Inflammatory macrophage treated with lipopolysaccharide for 1 hour (primary cell): ENCODE results near the gene IMPDH2.

Experiments
- DNase-seq, 2 donors: peaks; one replicate each; pipeline ENCODE4 v3.0.0-alpha.2; 2020 to 2022

Gene IMPDH2

DNA sequence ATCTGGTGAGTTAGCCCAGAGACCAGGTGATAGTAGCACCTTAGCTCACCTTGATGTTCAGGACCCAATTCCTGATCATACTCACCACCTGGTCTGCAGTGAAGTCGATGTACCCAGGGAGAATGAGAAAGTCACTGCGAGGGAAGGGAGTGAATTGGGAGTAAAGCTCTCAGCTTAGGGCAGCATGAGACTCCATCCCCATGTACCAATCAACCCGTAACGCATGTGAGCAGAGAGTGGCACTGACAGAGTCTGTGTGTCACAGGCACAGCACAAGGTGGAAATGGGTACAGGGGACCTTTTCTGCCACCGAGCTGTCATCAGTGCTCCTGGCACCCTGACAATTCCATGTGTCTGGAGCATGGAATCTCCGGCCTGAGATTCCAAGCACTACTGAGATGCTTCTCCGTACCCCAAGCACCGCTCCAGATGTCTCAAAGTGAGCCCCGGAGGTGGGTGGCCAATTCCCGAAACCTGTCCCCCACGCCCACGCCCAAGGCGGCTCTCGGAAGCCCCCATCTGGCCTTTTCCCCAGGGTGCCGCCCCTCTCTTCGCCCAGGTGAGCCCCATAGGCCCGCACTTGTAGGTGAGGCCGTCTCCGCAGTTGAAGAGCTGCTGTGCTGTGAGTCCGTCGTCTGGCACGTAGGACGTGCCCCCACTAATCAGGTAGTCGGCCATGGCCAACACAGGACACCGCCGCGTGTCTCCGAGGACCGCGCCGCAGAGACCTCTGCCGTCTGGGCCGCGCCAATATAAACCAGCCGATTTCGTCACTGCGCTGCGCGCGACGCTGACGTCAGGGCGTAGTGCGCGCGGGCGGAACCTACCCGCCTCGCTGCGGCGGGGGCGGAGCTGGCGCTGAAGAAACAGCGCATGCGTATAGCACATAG is at the start of gene IMPDH2:
TSS of gene IMPDH2 (minus strand) at position 726 of the 890 bp plus-strand sequence. CDS start at position 678, 48 bp downstream.
- DNase-seq, result peak; percentile 91 to 99

DNA sequence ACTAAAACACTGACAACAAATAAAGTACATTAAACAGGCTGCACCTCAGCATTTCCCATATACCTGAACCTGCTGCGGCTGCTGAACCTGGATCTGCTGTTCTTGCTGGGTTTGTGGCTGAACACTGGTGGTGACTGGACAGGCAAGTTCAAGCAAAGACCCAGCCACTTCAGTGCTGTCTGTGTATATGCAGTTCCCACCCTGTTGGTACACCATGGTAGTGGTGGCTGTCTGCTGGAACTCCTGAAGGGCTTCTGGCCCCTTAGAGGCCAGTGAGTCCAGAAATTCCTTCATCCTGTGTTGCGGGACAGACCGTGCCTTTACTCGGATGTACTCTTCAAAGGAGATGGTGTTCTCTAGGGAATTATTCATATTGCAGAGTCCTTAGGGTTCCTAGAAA is 47.4 kb upstream of the IMPDH2 start:
- no peak for DNase-seq

DNA sequence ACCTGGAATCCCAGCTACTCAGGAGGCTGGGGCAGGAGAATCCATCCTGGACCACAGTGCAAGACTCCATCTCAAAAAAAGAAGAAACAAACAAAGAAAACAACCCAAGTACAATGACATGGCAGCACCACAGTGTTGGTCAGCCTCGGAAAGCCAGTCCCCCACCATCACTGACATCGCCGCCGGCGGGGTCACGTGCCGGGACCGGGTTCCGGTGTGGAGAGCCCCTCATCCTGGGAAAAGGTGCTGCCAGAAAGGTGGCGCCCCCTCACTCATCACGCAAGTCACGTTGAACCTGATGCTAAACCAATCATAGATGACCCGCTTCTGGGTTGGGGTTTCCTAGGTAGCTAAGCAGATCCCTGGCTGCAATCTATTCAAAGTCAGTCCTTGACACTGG is 46.9 kb upstream of the IMPDH2 start:
- no peak for DNase-seq

DNA sequence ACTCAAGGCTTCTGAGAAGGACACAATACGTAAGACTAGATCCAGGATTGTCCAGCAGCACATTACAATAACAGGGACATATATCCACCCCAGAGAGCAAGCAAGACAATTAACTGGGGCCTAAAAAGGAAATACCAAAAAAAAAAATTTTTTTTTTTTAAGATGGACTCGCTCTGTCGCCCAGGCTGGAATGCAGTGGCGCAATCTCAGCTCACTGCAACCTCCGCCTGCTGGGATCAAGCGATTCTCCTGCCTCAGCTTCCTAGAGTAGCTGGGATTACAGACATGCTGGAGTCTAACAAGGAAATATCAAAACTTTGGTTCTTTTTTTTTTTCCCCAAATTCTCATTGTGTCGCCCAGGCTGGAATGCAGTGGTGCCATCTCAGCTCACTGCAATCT is 28.8 kb upstream of the IMPDH2 start:
- no peak for DNase-seq

DNA sequence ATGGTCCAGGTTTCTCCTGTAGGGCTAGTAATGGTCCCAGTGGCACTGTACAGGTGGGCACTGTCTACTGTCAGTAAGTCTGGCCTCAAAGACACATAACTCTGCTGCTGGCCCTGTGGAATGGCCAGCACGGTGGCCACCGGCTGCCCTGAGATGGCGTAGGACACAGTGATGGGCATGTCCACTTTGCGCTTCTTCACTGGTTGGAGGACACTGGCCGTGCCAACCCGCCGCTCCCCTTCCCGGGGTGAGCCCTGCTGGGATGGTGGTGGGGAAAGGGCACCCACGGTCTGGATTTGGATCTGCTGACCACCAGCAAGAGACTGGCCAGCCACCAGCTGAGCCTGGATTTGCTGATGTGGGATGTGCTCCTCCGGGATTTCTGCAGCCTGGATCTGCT is 28.1 kb upstream of the IMPDH2 start:
- DNase-seq, result no peak

DNA sequence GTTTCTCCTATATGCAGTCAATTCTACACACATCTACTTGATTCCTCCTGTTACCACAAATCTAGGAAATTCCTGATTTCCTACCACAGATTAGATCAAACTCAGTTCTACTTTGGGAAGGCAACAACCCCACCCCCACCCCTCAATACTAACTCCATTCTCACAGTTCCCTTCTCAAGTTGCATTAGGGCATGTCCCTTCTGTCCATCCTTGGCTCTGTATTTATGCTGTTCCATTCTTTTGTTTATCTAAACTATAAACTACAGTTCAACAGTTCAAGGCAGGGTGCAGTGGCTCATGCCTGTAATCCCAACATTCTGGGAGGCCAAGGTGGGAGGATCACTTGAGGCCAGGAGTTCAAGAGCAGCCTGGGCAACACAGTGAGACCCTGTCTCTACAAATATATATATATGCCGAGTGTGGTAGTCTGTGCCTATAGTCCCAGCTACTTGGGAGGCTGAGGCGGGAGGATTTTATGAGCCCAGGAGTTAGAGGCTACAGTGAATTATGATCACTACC is 25.2 kb upstream of the IMPDH2 start:
- no peak for DNase-seq

DNA sequence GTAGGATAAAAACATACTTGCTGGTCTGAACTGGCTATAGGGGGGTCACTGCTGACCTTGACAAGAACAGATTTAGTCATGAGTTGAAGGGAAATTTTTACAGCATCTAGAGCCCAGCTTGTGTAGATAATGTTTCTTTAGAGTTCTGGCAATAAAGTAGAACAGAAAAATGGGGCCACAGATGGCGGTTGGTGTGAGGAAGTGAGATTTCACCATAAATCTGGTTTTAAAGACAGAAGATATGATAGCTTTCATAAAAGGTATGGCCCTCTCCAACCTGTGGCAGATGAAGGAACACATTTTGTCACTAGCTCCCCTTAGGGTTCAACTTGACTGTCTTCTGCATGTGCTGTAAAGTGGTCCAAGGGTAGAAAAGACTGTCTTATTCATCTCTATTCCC is 24.3 kb upstream of the IMPDH2 start:
- no peak for DNase-seq

DNA sequence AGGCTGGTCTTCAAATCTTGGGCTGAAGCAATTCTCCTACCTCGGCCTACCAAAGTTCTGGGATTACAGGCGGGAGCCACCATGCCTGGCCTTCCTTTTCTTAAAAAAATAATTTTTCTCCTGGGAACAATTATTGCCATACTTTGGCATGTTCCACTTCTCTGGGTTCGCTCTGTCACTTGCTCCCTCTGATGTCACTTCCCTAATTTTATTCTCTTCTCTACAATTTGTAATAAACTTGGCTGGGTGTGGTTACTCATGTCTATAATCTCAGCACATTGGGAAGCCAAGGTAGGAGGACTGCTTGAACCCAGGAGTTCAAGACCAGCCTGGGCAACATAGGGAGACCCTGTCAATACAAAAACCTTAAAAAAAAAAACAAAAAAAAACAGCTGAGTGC is 6.1 kb upstream of the IMPDH2 start:
- DNase-seq, result peak; percentile 74 to 75

DNA sequence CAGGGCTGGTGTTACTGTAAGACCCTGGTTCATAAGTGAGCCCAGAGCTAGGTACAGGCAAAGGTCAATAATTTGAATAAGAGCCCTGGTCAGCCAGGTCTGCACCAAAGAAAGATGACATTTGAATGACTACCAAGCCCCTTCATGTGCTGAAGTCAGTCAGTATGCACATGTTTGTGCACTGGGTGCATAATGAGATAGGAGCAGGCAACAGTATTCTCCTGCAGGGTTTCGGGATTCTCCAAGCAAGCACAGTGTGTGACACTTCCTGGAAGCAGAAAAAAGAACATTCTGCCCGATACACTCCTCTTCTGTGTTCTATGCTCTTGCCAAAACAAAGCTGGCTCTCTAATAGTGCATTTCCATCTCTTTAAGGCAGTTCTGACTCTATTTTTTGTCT is 5.5 kb upstream of the IMPDH2 start:
- DNase-seq, result no peak

DNA sequence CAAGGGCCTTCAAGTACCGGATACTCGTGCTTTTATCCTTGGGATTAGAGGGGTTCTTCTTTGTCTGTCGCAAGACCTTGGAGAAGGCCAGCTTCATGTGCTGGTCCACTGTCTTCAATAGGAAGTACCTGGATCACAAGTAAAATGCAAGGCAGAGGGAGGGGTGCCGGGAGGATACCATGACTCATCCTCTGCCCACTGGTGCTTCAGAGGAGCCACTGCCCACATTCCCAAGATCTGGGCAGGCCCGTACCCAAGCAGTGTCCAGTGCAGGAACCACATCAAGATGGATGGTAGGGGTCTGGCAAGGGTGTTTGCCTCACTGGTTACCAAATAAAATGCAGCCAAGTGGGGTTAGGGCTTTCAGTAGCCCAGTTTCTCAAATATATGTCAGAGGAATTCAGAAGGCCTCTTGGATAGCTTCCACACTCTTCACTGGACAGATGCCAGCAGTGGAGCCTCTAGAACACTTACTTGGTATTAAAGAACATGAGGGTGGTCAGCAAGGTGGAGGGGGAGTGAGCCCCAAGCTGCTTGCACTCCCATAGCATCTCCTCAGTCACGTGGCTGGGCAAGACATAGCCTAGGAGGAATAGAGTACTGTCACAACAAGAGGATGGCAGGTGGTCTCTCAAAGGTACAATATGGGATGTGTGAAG is 3.6 kb upstream of the IMPDH2 start:
- DNase-seq, result no peak

DNA sequence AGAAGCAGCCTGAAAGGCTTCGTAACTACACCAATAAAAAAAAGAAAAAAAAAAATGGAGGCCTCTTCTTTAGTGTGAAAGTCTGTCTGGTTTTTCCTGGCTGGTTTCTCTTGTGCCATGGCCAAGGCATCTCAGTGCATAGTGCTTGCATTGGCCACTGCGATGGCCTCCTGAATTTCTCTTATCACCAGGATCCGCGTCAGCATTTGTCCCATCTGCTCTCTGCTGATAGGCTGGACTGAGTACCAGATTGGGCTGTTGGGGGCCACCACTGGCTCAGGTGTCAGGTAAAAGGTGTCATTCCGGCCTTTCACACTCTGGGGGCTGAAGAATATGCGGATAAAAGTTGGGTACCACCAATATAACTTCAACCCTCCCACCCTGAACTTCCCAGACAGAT is 1.1 kb upstream of the IMPDH2 start:
- no peak for DNase-seq

DNA sequence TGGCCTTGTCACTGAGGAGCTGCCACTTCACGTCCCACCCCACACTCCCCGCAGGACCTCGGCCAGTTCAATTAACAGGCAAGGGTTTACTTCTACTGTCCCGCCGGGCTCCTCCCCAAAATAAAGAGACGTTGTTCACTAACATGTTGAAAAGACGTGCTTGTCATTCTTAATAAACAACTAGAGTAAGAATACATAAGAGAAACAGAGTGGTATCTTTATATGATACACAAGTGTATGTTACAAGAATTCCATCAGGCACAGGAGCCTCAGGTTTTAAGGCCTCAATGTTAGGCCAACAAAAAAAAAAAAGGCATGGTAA is 326 bp upstream of the IMPDH2 start:
- DNase-seq, result no peak

DNA sequence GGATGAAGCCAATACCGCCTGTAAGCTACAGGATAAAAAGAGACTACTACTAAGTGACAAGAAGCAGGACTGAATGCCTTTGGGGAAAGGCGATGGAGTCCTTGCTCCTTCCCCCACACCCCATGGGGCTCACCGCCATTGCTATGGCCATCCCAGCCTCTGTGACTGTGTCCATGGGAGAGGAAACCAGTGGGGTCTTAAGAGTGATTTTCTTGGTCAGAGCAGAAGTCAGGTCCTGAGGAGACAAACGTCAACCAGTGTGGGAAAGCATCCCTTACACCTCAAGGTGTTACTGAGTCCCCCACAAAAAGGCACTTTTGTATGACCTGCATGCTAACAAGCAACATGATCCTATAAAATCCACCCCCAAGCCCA is 913 bp downstream of the IMPDH2 start:
- DNase-seq, result no peak

DNA sequence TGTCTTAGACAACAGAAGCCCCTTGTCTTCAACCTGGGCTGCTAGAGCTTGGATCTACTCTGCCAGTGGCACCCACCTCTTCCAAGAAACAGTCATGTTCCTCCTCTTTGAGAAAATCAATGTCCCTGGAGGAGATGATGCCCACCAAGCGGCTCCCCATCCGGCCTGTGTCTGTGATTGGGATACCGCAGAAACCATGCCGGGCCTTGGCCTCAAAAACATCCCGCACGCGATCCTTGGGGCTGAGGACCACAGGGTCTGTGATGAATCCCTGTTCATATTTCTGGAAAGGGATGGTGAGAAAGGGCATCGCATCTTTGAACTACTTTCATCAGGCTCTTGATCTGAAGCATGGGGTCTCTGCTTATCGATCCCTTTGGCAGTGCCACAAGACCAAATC is 1.6 kb downstream of the IMPDH2 start:
- DNase-seq, result no peak

DNA sequence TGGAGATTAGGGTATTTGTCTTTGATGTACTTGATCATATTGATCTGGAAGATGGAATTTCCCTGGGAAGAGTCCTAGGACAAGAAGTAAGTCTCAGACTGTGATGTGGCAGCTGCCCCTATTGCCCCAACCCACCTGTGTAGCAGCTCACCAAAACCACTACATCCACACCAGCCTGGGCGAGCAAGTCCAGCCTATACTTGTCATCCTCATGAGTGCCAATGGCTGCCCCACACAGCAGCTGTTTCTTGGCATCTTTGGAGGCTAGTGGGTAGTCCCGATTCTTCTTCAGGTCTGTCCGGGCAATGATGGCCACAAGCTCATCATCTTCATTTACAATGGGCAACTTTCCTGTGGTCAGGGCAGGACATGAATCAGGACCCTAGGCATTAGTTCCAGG is 2.7 kb downstream of the IMPDH2 start:
- no peak for DNase-seq

DNA sequence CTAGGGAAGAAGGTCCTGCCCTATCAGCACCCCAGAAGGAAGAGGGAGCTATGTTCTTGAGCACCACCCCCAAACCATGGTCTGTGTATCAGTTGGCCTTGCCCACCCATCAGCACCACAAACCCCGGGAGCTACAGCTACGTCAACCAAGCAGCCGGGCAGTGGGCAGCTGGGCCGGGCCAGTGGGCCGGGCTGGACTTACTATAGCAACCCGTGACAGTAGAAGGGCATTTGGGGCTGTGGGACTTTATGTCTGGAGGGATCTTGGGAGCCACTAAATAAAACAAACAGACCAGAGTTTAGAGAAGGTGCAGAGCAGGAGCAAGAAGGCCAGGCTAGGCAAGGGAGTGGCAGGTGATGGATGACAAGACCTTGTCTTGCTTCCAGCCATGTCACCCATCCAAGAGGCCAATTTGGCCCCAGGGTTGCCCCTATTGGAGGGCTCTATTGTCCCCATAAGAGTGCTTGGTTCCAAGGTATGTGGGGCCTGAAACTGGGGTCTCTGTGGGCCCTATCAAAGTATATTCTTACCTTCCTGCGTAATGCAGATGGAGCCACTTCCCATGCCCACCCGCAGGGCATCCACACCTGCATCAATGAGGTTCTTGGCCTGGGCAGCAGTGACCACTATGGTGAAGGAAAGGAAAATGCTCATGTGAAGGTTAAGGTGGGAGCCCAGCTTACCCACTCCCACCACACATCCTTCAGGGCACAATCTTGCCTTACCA is 3.2 kb downstream of the IMPDH2 start:
- no peak for DNase-seq

DNA sequence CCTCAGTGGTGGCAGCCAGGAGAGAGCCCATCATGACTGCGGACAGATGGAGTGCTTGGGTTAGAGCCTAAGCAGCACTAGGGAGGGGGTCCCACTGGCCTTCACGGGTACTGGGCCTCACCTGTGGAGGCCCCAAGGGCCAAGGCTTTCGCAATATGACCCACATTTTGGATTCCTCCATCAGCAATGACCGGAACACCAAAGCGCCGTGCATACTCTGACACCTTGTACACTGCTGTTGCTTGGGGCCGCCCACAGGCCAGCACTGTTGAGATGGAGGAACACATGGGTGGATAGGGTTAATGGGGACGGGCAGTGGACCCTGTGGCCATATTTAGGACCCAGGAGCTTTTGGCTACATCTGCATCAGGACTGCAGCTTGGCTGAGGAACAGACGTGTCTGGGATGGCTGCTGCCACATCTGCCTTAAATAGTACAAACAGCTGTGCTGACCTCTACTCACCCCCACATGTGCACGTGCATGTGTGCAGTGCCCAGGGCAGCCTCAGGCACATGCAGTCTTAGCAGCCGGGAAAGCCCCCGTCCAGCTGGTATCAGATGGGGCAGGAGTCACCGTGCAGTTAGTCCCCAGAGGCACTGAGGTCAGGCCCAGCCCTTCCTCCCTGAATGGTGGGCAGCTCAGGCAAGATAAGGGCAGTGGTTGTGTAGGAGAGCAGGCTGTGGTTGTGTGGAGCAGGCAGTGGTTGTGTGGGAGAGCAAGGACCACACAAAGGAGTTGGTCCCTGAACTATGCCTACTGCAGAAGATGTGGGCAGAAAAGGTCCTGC is 4.0 kb downstream of the IMPDH2 start:
- no peak for DNase-seq

DNA sequence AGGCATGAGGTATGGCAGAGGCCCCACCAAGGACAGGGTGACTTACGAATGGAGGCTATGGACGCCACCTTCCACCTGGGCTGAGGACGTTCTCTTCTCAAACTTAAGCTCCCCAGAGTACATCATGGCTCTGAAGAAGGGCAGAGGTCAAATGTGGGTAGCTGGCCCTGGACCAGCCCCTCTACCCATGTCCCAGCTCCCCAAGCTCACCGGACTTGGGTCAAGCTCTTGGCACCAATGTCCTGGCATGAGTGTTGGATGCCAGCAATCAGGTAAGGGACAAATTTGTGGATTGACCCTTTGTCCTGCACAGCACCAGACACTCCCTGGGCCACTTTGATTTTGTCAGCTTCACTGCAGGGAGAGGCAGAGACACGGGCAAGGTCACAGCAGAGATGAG is 4.7 kb downstream of the IMPDH2 start:
- no peak for DNase-seq

DNA sequence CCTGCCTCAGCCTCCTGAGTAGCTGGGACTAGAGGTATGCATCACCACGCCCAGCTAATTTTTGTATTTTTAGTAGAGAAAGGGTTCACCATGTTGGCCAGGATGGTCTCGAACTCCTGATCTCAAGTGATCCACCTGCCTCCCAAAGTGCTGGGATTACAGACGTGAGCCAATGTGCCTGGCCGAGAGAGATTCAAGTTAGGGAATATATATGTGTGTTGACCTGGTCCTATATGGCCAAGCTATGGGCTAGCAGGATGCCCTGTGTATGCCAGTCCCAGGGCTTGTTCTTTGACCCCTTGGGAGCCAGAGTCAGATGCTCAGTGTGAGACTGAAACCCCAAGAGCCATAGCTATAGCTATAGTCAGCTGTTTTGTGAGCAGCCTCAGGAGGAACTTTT is 5.4 kb downstream of the IMPDH2 start:
- no peak for DNase-seq

DNA sequence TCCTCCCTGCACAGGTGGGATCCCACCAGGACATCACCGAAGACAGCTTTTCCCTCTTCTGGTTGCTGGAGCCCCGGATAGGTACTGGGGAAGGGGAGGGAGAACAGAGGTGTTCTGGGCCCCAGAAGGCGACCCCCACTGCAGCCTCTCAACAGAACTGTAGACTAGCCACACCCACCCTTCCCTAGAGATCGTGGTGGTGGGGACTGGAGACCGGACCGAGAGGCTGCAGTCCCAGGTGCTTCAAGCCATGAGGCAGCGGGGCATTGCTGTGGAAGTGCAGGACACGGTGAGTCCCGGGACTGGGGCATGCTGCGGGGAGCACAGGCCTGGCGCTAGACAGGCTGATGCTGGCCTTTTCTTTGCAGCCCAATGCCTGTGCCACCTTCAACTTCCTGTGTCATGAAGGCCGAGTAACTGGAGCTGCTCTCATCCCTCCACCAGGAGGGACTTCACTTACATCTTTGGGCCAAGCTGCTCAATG is 6.5 kb downstream of the IMPDH2 start:
- DNase-seq, result no peak

DNA sequence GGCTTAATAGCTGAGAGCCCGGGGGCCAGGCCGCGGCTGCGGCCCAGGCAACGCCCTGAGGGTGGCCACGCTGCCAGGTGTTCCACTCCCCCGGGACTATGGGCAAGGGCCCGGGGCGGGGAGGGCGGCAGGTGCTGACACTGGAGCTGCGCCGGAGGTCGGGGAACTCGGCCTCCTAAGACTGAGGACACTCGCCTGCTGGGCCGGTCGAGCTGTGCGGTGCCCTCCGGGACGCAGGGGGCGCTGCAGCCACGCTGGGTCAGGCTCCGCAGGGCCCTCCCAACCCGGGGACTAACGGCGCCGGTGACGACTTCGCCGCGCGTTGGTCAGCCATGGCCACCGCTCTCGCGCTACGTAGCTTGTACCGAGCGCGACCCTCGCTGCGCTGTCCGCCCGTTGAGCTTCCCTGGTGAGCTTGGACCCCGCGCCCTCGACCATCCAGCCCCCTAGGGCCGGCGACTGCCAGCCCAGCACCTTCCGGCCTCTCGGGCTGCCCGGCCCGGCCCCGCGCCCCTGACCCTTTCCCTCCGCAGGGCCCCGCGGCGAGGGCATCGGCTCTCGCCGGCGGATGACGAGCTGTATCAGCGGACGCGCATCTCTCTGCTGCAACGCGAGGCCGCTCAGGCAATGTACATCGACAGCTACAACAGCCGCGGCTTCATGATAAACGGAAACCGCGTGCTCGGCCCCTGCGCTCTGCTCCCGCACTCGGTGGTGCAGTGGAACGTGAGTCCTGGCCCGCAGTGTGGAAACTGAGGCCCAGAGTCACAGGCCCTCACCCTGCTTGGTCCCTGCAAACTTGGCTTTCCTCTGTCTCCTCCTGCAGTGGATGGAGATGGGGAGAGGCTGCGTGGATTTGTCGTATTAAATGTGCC is 7.1 kb downstream of the IMPDH2 start, which contains the start of gene NDUFAF3:
TSS of gene NDUFAF3 (plus strand) at position 309 of the 875 bp plus-strand sequence. CDS start at position 333, 24 bp downstream.
- peak; percentile 87 to 96 for DNase-seq
